ENCODE measurements around the gene KCNN4. TPM values are rescaled to one million over a fixed set of nuclear protein-coding genes. Genes with fewer than 3 reads are reported as not detected.

Gene KCNN4
- total and polyA plus RNA-seq, 2 of the 13 experiments (the other 11 are each of a cell fraction or from before 2014, with no cell fraction given): 0.13 to 0.25 TPM

DNA sequence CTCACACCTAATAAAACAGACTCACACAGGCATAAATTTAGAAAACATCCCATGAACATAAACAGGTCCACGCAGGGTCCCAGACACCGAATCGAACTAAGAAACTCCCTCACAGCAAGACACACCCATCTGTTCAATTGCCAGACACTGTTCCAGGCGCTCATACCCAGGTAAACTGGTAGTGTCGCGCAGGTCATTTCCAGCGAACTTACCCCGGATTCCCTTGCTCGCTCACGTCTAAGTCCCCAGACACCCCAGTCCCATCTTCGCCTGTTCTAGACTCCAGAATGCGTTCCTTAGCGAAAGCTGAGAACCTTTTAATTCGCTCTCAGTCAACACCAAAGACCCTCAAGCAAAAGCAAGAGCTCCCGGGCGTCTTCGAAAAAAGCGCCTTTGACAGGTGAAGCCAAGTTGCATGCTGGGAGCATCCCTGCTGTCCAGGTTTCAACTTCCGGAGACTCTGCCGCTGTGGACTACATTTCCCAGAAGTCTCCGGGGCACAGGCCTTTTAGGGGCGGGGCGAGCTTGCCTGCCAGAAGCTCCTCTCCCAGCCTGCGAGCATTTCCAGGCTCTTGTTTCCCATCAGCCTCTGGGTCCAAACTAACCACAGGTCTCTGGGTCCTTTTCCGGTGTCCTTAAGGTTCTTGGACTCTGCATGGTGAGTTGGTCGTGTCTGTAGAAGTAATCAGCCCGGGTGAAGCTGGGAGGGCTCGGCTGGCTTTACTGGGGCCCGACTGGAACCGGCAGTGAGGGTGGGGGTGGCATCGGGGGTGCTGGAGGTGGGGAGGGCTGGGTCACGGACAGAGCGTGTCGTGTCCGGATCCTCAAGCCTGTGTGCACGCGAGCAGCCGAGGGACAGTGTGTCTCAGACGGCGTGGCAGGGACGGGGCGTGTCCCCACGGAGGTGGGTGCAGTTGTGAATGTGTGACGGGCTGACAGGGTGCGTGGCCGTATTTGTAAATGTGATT is 46.3 kb upstream of the KCNN4 start, which contains the start of gene ZNF283 (continued):
- peak; percentile 10; the same call in 1 of the 2 replicates for TF ChIP-seq MEF2D (CRISPR knock-in tag; IDR thresholded peaks at IDR 0.05)
- TF ChIP-seq RFX1 (IDR thresholded peaks at IDR 0.05): no peak
- no peak for TF ChIP-seq ZNF205 (CRISPR knock-in tag; IDR thresholded peaks at IDR 0.05)
- TF ChIP-seq MED13 (CRISPR knock-in tag; IDR thresholded peaks at IDR 0.05): no peak
- TF ChIP-seq KDM5A (IDR thresholded peaks at IDR 0.05; ENCODE audit: borderline replicate concordance, low read length): no peak
- no peak for TF ChIP-seq ZNF740 (CRISPR knock-in tag; IDR thresholded peaks at IDR 0.05)
- 0 out of 2 replicates have a peak, but pooled peaks have one; percentile 27 for TF ChIP-seq DR1 (CRISPR knock-in tag; IDR thresholded peaks at IDR 0.05)
- TF ChIP-seq, protein P1, sequence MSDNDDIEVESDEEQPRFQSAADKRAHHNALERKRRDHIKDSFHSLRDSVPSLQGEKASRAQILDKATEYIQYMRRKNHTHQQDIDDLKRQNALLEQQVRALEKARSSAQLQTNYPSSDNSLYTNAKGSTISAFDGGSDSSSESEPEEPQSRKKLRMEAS (IDR thresholded peaks at IDR 0.05): 0 out of 2 replicates have a peak, but pooled peaks have one; percentile 15
- 0 out of 2 replicates have a peak, but pooled peaks have one; percentile 37 for TF ChIP-seq SMAD3 (CRISPR knock-in tag; IDR thresholded peaks at IDR 0.05)
- no peak for TF ChIP-seq TBX2 (CRISPR knock-in tag; IDR thresholded peaks at IDR 0.05; ENCODE audit: borderline replicate concordance)
- TF ChIP-seq NR0B2 (CRISPR knock-in tag; IDR thresholded peaks at IDR 0.05): no peak
- TF ChIP-seq ZNF101 (CRISPR knock-in tag; IDR thresholded peaks at IDR 0.05; ENCODE audit: borderline replicate concordance, low read depth): no peak
- TF ChIP-seq, protein P2, sequence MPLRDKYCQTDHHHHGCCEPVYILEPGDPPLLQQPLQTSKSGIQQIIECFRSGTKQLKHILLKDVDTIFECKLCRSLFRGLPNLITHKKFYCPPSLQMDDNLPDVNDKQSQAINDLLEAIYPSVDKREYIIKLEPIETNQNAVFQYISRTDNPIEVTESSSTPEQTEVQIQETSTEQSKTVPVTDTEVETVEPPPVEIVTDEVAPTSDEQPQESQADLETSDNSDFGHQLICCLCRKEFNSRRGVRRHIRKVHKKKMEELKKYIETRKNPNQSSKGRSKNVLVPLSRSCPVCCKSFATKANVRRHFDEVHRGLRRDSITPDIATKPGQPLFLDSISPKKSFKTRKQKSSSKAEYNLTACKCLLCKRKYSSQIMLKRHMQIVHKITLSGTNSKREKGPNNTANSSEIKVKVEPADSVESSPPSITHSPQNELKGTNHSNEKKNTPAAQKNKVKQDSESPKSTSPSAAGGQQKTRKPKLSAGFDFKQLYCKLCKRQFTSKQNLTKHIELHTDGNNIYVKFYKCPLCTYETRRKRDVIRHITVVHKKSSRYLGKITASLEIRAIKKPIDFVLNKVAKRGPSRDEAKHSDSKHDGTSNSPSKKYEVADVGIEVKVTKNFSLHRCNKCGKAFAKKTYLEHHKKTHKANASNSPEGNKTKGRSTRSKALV (CRISPR knock-in tag; IDR thresholded peaks at IDR 0.05): no peak
- no peak for TF ChIP-seq ZNF567 (CRISPR knock-in tag; IDR thresholded peaks at IDR 0.05; ENCODE audit: borderline replicate concordance)
- TF ChIP-seq, protein P3, sequence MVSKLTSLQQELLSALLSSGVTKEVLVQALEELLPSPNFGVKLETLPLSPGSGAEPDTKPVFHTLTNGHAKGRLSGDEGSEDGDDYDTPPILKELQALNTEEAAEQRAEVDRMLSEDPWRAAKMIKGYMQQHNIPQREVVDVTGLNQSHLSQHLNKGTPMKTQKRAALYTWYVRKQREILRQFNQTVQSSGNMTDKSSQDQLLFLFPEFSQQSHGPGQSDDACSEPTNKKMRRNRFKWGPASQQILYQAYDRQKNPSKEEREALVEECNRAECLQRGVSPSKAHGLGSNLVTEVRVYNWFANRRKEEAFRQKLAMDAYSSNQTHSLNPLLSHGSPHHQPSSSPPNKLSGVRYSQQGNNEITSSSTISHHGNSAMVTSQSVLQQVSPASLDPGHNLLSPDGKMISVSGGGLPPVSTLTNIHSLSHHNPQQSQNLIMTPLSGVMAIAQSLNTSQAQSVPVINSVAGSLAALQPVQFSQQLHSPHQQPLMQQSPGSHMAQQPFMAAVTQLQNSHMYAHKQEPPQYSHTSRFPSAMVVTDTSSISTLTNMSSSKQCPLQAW (CRISPR knock-in tag; IDR thresholded peaks at IDR 0.05): no peak
- TF ChIP-seq RARA (CRISPR knock-in tag; IDR thresholded peaks at IDR 0.05): no peak
- TF ChIP-seq RNF2 (conservative IDR thresholded peaks at IDR 0.05; ENCODE audit: low read depth): no peak
- no peak for TF ChIP-seq RORA (CRISPR knock-in tag; IDR thresholded peaks at IDR 0.05)
- no peak for TF ChIP-seq ZBTB3 (CRISPR knock-in tag; IDR thresholded peaks at IDR 0.05; ENCODE audit: borderline replicate concordance, low read depth)
- TF ChIP-seq NKX3-1 (CRISPR knock-in tag; IDR thresholded peaks at IDR 0.05): no peak
- peak; percentile 52 for TF ChIP-seq ZFX (CRISPR knock-in tag; IDR thresholded peaks at IDR 0.05; ENCODE audit: low read depth)
- no peak for TF ChIP-seq SNAI1 (CRISPR knock-in tag; IDR thresholded peaks at IDR 0.05; ENCODE audit: borderline replicate concordance)
